Measurements from ENCODE around the gene EFEMP2. TPM values are rescaled to one million over a fixed set of nuclear protein-coding genes. Genes with fewer than 3 reads are reported as not detected.
"Not testable (repeated sequence)": the region's sequence is repeated elsewhere in the genome, so short reads cannot be mapped to it uniquely, and the experiment has no call there.

The EFEMP2 gene
- total RNA-seq, 4 donors from 2014 or later = 3.6 to 29.0 (median 10.2) TPM

GRCh38 chr11:65833297-65834030 is 39.1 kb downstream of the EFEMP2 start, which contains the start of gene SNX32:
SNX32 (plus strand) TSS chr11:65833963; CDS start chr11:65834066, 103 bp downstream.
- 3 to 9% methylated on average over 17 to 20 of the region's 63 CpGs for WGBS, 2 donors
- H3K4me1 ChIP-seq = peaks cover 0 to 19% (median 12%) of the 10 kb centered on the region in 3 donors

GRCh38 chr11:65832231-65832630 is 40.4 kb downstream of the EFEMP2 start:
- intact Hi-C loops (cut with DNase I); H3K27ac ChIP-seq; H3K36me3 ChIP-seq; H3K4me3 ChIP-seq; H3K9me3 ChIP-seq; DNase-seq: not testable (repeated sequence)
- peaks cover 0 to 19% (median 12%) of the 10 kb centered on the region in 3 donors for H3K4me1 ChIP-seq
- peaks cover 0 to 16% (median 0%) of the 10 kb centered on the region in 4 donors for H3K27me3 ChIP-seq

More at GRCh38 chr11:65833297-65834030, 39.1 kb downstream of the EFEMP2 start, which contains the start of gene SNX32:
- DNase-seq = peak; percentile 71
- intact Hi-C loops (cut with DNase I) = no loop called here
- Histone ChIP-seq H3K27ac (peak within 1 kb of the TSS; percentile 19 to 54 (median 46)), H3K36me3 (no peaks in the 10 kb centered on the region), H3K9me3 (no peaks in the 10 kb centered on the region), H3K27me3 (peaks cover 0 to 16% (median 0%) of the 10 kb centered on the region in 4 donors), H3K4me3 (peak within 1 kb of the TSS; percentile 37 to 75 (median 54))
- no peak for TF ChIP-seq CTCF (IDR thresholded peaks at IDR 0.05)
- no peak for TF ChIP-seq POLR2A (IDR thresholded peaks at IDR 0.05)

- Histone ChIP-seq H3K9me3 (no peaks in the 10 kb centered on the region), H3K27me3 (peaks cover 0 to 16% (median 0%) of the 10 kb centered on the region in 4 donors), H3K27ac (no peak overlapping the region), H3K4me1 (peaks cover 0 to 17% (median 11%) of the 10 kb centered on the region in 3 donors), H3K36me3 (no peaks in the 10 kb centered on the region), H3K4me3 (no peak overlapping the region)
- no peak for TF ChIP-seq POLR2A (IDR thresholded peaks at IDR 0.05)
- no peak for TF ChIP-seq CTCF (IDR thresholded peaks at IDR 0.05)
- WGBS, 2 donors = 63 to 92% methylated on average over 2 to 4 of the region's 4 CpGs
- DNase-seq = no peak
- intact Hi-C loops (cut with DNase I) = no loop called here
Observed at GRCh38 chr11:65829459-65829858, 43.1 kb downstream of the EFEMP2 start.

- H3K27ac ChIP-seq = no peak overlapping the region
- intact Hi-C loops (cut with DNase I) = no loop called here
- no peak for DNase-seq
- no peak overlapping the region for H3K4me3 ChIP-seq
- no peaks in the 10 kb centered on the region for H3K9me3 ChIP-seq
- TF ChIP-seq POLR2A (IDR thresholded peaks at IDR 0.05) (no peak), CTCF (IDR thresholded peaks at IDR 0.05) (no peak)
- H3K4me1 ChIP-seq = no peaks in the 10 kb centered on the region
- H3K27me3 ChIP-seq = peaks cover 0 to 7% (median 0%) of the 10 kb centered on the region in 4 donors
- no peaks in the 10 kb centered on the region for H3K36me3 ChIP-seq
- 78 to 79% methylated on average over 5 to 8 of the region's 8 CpGs for WGBS, 2 donors
Observed at GRCh38 chr11:65826984-65827735, 45.4 kb downstream of the EFEMP2 start.

- no peak for DNase-seq
- Histone ChIP-seq H3K27ac (no peak overlapping the region), H3K9me3 (no peaks in the 10 kb centered on the region), H3K36me3 (no peaks in the 10 kb centered on the region), H3K4me1 (peaks cover 0 to 6% (median 0%) of the 10 kb centered on the region in 3 donors), H3K4me3 (no peak overlapping the region), H3K27me3 (no peaks in the 10 kb centered on the region)
- TF ChIP-seq POLR2A (IDR thresholded peaks at IDR 0.05) (no peak), CTCF (IDR thresholded peaks at IDR 0.05) (no peak)
- 80 to 82% methylated on average over 13 to 15 of the region's 15 CpGs for WGBS, 2 donors
- intact Hi-C loops (cut with DNase I) = no loop called here
Observed at GRCh38 chr11:65822776-65823528, 49.6 kb downstream of the EFEMP2 start.

All from esophagus squamous epithelium (tissue), 5 donors.